RKO (cell line): ENCODE data around the gene NPAS3.

Experiments used
- DNase-seq: peaks from one replicate; pipeline ENCODE4 v3.0.0-alpha.2; 2016; ENCODE audit warnings: low spot score

Gene NPAS3

DNA sequence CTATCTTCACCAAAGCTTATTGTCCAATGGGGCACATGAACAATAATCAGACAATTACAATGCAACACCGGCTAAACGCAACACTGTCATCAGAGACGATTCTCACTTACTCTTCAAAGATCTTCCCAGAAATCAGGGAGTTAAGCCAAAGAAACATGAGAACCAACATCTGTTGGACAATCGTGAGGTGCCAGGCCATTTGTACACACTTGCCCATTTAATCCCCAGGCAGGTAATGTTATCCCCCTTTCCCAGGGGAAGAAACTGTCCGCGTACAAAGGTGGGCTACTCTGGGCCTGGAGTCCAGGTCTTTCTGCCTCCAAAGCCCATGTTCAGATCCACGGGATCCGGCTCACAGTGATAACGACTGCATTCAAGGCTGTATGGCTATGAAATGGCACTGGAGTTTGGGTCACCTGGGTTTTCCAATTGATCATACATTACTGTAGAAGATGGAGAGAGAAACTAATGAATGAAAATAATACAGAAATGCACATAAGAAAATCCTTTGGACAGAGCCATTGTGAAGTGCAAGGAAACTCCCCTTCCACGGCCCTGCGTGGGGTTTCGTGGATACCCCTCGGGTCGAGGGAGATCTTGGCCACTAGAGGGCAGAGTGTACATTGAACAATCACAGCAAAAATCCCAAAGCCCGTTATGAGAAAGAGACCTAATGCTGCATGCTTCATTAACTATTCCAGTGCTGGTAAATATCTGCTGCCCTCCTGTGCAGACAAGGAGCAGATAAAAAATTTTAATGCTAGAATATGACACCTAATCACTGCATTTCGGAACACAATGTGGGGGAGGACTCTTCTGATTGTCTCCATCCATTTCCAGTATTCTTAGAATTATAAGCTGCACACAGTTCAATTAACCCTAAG is 900.8 kb downstream of the NPAS3 start:
- DNase-seq = peak; percentile 42

DNA sequence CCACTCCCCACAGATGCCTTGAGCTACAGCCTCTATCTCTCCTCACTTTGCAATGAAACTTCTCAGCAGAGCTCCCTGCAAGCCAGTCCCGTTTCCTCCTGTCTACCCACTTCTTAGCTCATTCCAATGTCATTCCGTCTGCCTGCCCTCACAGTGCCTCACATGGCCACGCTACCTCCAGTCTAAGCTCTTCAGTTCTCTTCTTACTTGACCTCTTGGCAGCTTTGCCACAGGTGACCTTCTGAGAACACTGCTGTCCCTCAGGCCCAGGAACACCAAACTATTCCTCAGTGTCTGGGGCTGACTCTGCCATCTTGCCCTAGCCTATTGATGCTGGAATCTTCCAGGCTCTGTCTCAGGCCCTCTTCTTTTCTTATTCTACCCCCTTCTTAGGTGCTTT is 902.1 kb downstream of the NPAS3 start:
- no peak for DNase-seq

DNA sequence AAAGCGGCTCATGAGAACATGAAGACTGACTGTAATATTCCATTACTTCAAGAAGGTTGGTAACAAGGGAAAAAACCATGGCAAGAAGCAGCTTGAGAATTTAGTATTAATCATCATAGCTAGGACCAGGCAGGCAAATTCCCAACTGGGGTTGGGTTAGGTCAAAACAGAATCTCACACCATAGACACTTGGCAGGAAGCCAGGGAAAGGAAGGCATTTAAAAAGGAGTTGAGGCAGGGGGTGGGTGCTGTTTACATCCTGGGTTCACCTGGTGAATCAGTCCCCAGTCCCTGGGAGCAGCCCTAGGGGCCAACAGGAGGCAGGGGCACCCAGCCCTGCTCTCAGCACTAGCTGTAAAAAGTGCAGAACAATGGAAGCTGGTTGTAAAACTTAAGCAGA is 903.6 kb downstream of the NPAS3 start:
- no peak for DNase-seq

- no peak for DNase-seq
Measured at GRCh38 chr14:33844118-33844517, 905.4 kb downstream of the NPAS3 start.

GRCh38 chr14:33846100-33846824 is 907.6 kb downstream of the NPAS3 start:
- DNase-seq = no peak

DNA sequence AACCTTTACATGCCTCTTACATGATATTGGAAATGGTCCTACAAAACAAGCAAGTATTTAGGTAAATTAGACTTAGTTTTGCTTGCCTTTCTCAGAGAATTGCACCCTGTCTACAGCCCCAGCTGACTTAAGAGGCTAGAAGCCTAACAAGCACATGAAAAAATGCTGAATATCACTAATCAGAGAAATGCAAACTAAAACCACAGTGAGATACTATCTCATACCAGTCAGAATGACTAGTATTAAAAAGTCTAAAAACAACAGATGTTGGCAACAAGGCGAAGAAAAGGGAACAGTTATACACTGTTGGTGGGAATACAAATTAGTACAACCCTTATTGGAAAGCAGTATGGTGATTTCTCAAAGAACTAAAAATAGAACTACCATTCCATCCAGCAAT is 908.4 kb downstream of the NPAS3 start:
- DNase-seq = no peak

GRCh38 chr14:33848009-33848408 is 909.3 kb downstream of the NPAS3 start:
- DNase-seq = no peak

DNA sequence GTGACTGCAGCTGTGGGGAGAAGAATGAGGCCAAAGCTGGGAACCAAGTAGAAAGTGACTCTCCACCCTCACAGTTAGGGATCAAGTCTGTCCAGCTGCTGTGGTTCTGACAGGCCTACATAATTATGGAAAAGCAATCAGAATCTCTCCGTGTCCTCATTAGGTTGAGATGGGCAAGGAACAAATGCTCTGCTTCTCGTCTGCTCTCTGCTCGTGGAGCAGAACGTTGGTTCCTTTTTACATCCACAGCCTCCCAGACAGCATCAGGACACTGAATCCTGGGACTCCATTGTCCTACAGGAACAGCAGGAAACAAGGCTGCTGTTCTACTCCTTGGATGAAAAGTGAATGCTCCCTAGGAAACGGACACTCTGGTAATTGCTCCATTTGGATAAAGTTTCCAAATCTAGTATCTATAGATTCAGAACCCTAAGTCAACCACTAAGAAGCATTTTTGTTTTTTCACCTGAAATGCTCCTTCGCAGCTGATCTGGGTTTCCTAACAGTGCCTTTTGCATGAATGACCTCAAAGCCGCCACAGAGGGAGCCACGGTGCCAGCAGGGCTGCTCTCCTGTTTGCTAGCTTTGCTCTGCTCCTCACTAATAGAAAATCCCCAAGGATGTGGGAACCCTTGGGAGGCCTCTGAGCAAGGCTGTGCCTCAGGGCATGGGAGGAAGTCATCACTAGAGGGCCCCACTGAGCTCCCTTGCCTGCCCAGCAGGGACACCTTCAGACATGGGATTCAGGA is 910.2 kb downstream of the NPAS3 start:
- DNase-seq = peak; percentile 42

- DNase-seq = no peak
Measured at GRCh38 chr14:33849455-33849801, 910.7 kb downstream of the NPAS3 start.

DNA sequence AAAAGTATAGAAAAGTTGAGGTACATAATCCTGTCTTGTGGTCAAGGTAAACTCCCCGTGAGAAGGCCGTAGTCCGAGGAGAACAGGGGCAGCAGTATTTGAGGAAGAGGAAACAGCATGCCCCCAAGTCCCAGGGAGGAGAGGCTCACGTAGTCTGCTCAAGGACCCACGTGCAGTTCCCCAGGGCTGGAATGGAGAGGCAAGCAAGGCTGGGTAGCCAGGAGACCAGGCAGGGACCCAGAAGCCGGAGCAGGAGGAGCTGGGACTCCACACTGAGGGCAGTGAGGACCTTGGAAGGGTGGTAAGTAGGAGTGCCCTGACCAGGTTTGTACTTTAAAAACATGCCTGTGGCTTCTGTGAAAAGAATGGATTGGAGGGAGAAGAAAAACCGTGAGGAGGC is 912.1 kb downstream of the NPAS3 start:
- DNase-seq = no peak

DNA sequence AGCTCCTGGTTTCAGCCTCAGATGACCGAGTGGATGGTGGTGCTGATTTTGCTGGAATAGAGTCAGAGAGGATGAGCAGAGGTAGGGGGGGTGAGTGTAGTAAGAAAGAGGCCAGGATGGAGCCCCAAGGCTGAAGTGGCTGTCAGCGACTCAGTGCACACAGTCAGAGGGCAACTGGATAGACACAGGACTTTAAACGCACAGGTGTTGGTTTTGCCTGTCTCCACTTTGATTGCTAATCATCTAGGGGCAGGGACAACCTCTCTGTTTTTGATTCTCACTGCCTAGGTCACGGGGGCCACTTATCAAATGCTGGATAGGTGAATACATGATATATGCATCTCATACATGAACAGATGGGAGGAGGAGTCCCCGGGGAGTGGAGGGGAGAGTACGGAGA is 912.7 kb downstream of the NPAS3 start:
- DNase-seq = no peak

DNA sequence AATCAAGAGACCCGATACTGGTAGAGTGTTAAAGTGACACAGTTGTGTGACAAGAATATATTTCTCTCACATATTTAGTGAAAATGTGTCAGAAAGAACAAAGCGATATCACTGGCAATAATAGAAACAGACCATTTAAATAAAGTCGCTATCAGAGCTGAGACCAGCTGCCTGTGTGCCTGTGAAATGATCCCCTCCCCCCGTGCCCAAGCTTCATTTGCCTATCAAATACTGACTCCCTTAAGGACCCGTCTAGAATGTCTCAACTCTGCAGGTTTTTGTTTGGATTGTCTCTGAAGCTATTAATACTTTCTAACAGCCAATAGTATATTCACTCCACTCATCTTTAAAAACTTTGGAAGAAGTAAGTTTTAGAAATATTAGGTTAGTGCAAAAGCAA is 913.3 kb downstream of the NPAS3 start:
- DNase-seq = no peak
